Activated naive CD8-positive, alpha-beta T cell (primary cell): Measurements from ENCODE around the gene CDCA5.

Source experiments
- H3K27ac Mint-ChIP-seq: one replicate; pipeline ENCODE4 v1.8.0; 2021; ENCODE audit warnings: mixed read lengths
- H3K27me3 Mint-ChIP-seq: one replicate; pipeline ENCODE4 v1.8.0; 2021; ENCODE audit warnings: mixed read lengths
- H3K36me3 Mint-ChIP-seq: one replicate; pipeline ENCODE4 v1.8.0; 2021; ENCODE audit warnings: mixed read lengths
- H3K4me1 Mint-ChIP-seq: one replicate; pipeline ENCODE4 v1.8.0; 2021; ENCODE audit warnings: low read depth, mixed read lengths
- H3K4me3 Mint-ChIP-seq: one replicate; pipeline ENCODE4 v1.8.0; 2021; ENCODE audit warnings: mild to moderate bottlenecking, mixed read lengths
- H3K9me3 Mint-ChIP-seq: one replicate; pipeline ENCODE4 v1.8.0; 2021; ENCODE audit warnings: low read depth, mixed read lengths

The CDCA5 gene

GRCh38 chr11:65100674-65101350 is 17.0 kb upstream of the CDCA5 start:
- no peak overlapping the region for H3K27ac Mint-ChIP-seq
- H3K4me3 Mint-ChIP-seq = no peak overlapping the region
- no peaks in the 10 kb centered on the region for H3K9me3 Mint-ChIP-seq
- peaks cover 21% of the 10 kb centered on the region for H3K4me1 Mint-ChIP-seq
- H3K27me3 Mint-ChIP-seq = no peaks in the 10 kb centered on the region
- H3K36me3 Mint-ChIP-seq = peaks cover 2% of the 10 kb centered on the region

DNA sequence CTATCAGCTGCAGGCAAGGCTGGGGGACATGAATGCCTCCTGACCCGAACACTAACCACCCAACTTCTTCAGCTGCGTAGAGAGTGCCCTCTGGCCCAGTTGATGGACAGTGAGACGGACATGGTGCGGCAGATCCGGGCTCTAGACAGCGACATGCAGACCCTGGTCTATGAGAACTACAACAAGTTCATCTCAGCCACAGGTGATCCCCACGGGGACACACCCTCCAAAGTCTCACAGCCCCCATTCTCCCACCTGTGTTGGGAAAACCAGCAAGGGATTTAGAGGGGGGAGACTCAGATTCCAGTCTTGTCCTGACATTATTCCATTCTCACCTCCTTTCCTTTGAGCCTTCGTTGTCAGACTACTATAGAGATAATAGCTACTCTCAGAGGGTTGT is 13.1 kb upstream of the CDCA5 start:
- peaks cover 2% of the 10 kb centered on the region for H3K36me3 Mint-ChIP-seq

GRCh38 chr11:65095974-65096806 is 12.3 kb upstream of the CDCA5 start, which contains the start of gene VPS51:
Gene VPS51 (plus strand): TSS chr11:65096214. CDS start chr11:65096251, 37 bp downstream.
- Mint-ChIP-seq H3K4me1 (peaks cover 16% of the 10 kb centered on the region), H3K27ac (peak within 1 kb of the TSS; percentile 95), H3K27me3 (no peaks in the 10 kb centered on the region), H3K36me3 (peaks cover 2% of the 10 kb centered on the region), H3K4me3 (peak within 1 kb of the TSS; percentile 93), H3K9me3 (no peaks in the 10 kb centered on the region)

More for the DNA sequence above, 13.1 kb upstream of the CDCA5 start:
- H3K9me3 Mint-ChIP-seq = no peaks in the 10 kb centered on the region
- no peak overlapping the region for H3K27ac Mint-ChIP-seq
- H3K4me1 Mint-ChIP-seq = peaks cover 16% of the 10 kb centered on the region
- no peaks in the 10 kb centered on the region for H3K27me3 Mint-ChIP-seq
- H3K4me3 Mint-ChIP-seq = peak overlapping the region; percentile 93

- H3K27ac Mint-ChIP-seq = peak overlapping the region; percentile 95
- H3K4me3 Mint-ChIP-seq = peak overlapping the region; percentile 93
- H3K36me3 Mint-ChIP-seq = peaks cover 2% of the 10 kb centered on the region
- H3K4me1 Mint-ChIP-seq = peaks cover 16% of the 10 kb centered on the region
- no peaks in the 10 kb centered on the region for H3K9me3 Mint-ChIP-seq
- H3K27me3 Mint-ChIP-seq = no peaks in the 10 kb centered on the region
These were observed 11.6 kb upstream of the CDCA5 start for GRCh38 chr11:65095427-65095826.

GRCh38 chr11:65090628-65091027 is 6.8 kb upstream of the CDCA5 start:
- no peak overlapping the region for H3K4me3 Mint-ChIP-seq
- peaks cover 2% of the 10 kb centered on the region for H3K36me3 Mint-ChIP-seq
- no peak overlapping the region for H3K27ac Mint-ChIP-seq
- no peaks in the 10 kb centered on the region for H3K27me3 Mint-ChIP-seq
- peaks cover 3% of the 10 kb centered on the region for H3K4me1 Mint-ChIP-seq
- H3K9me3 Mint-ChIP-seq = no peaks in the 10 kb centered on the region

- no peaks in the 10 kb centered on the region for H3K27me3 Mint-ChIP-seq
- H3K4me1 Mint-ChIP-seq = peaks cover 11% of the 10 kb centered on the region
- H3K36me3 Mint-ChIP-seq = peaks cover 2% of the 10 kb centered on the region
- no peak overlapping the region for H3K4me3 Mint-ChIP-seq
- H3K9me3 Mint-ChIP-seq = no peaks in the 10 kb centered on the region
- no peak overlapping the region for H3K27ac Mint-ChIP-seq
These were observed 5.8 kb upstream of the CDCA5 start for GRCh38 chr11:65089621-65090020.

- peaks cover 16% of the 10 kb centered on the region for H3K4me1 Mint-ChIP-seq
- no peak overlapping the region for H3K27ac Mint-ChIP-seq
- no peaks in the 10 kb centered on the region for H3K9me3 Mint-ChIP-seq
- no peak overlapping the region for H3K4me3 Mint-ChIP-seq
- peaks cover 2% of the 10 kb centered on the region for H3K36me3 Mint-ChIP-seq
- H3K27me3 Mint-ChIP-seq = no peaks in the 10 kb centered on the region
These were observed 4.0 kb upstream of the CDCA5 start for GRCh38 chr11:65087827-65088226.

DNA sequence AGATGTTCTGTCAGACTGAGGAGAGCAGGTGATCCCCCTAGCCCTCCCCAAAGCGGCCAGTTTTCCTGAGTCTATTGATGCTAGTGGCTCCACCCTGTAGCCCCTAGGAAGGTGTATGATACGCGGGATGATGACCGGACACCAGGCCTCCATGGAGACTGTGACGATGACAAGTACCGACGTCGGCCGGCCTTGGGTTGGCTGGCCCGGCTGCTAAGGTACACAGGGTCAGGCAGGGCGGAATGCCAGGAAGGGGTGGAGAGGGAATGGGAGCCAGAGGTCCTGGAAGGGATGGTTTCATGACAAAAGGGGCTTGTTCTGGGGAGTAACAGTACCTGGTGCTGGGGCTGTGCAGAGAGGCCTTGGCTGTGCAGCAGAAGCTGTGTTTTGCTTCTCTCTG is 3.4 kb upstream of the CDCA5 start:
- H3K9me3 Mint-ChIP-seq = no peaks in the 10 kb centered on the region
- no peak overlapping the region for H3K4me3 Mint-ChIP-seq
- no peaks in the 10 kb centered on the region for H3K27me3 Mint-ChIP-seq
- H3K4me1 Mint-ChIP-seq = peaks cover 16% of the 10 kb centered on the region
- H3K27ac Mint-ChIP-seq = no peak overlapping the region
- H3K36me3 Mint-ChIP-seq = peaks cover 2% of the 10 kb centered on the region

- no peak overlapping the region for H3K27ac Mint-ChIP-seq
- H3K4me3 Mint-ChIP-seq = no peak overlapping the region
- peaks cover 2% of the 10 kb centered on the region for H3K36me3 Mint-ChIP-seq
- peaks cover 16% of the 10 kb centered on the region for H3K4me1 Mint-ChIP-seq
- no peaks in the 10 kb centered on the region for H3K9me3 Mint-ChIP-seq
- H3K27me3 Mint-ChIP-seq = no peaks in the 10 kb centered on the region
These were observed 3.0 kb upstream of the CDCA5 start for GRCh38 chr11:65086809-65087208.

GRCh38 chr11:65085446-65085845 is 1.6 kb upstream of the CDCA5 start:
- no peaks in the 10 kb centered on the region for H3K9me3 Mint-ChIP-seq
- peaks cover 16% of the 10 kb centered on the region for H3K4me1 Mint-ChIP-seq
- H3K27ac Mint-ChIP-seq = peak overlapping the region; percentile 25
- H3K27me3 Mint-ChIP-seq = no peaks in the 10 kb centered on the region
- peak overlapping the region; percentile 94 for H3K4me3 Mint-ChIP-seq
- peaks cover 2% of the 10 kb centered on the region for H3K36me3 Mint-ChIP-seq

DNA sequence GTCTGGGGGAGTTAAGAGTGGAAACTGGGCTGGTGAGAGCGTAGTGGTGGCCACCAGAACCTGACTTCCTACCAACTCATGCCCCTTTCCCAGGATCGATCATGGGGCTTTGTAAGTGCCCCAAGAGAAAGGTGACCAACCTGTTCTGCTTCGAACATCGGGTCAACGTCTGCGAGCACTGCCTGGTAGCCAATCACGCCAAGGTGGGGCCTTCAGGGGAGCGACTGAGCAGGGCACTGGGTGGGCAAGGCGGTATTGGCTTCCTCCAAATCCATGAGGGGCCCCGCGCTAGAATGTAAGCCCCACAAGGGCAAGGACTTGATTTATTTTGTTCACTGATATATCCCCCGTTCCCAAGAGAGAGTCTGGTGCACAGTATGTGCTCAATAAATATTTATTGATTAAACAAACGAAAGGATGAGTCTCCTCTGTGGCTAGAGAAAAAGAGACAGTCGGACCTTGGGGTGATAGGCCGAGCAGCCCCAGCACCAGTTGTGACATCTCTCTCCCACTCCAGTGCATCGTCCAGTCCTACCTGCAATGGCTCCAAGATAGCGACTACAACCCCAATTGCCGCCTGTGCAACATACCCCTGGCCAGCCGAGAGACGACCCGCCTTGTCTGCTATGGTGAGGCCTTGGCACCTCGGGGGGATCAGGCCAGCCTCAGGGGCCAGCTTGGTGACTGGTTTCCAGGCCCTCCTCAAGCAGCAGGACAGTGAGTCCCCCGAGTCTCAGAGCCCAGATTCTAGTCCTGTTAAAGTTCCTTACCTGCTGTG is 947 bp upstream of the CDCA5 start:
- H3K4me1 Mint-ChIP-seq = peaks cover 16% of the 10 kb centered on the region
- H3K36me3 Mint-ChIP-seq = peaks cover 2% of the 10 kb centered on the region
- H3K27me3 Mint-ChIP-seq = no peaks in the 10 kb centered on the region
- H3K9me3 Mint-ChIP-seq = no peaks in the 10 kb centered on the region
- peak overlapping the region; percentile 94 for H3K4me3 Mint-ChIP-seq
- H3K27ac Mint-ChIP-seq = peak overlapping the region; percentile 94

DNA sequence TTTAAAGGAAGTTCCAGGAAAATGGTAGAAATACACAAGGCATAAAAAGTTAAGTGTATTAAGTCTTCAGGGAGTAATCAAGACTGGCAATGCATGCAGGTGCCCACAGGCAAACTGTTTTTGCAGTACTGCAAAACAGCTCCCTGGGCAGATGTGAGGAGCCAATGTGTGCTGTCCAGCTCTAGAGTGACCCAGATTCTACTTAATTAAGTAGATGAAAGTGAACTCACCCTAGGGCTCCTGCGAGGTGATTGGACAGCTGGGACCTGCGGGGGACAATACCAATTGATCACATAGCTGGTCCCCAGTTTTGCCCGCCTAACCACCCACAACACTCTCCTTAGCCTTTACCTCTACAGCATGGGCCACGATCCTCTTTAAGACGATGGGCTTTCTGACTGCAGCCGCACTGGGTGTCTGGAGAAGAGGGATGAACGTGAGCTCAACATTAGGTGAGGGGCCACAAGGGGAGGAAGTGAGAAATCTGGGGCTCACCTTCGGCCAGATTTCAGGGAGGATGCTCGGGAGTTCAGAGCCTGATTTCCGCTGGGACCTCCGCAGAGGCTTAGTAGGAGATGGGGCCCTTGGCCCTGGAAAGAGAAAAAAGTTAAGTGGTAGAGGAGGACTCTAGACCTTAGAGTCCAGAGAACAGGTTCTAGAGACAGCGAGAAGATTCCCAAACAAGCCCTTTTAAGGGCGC is 556 bp downstream of the CDCA5 start:
- H3K27ac Mint-ChIP-seq = peak overlapping the region; percentile 94

GRCh38 chr11:65078786-65079342 is 5.0 kb downstream of the CDCA5 start:
- Mint-ChIP-seq H3K27ac (no peak overlapping the region), H3K9me3 (no peaks in the 10 kb centered on the region), H3K4me1 (peaks cover 11% of the 10 kb centered on the region), H3K4me3 (no peak overlapping the region), H3K36me3 (no peaks in the 10 kb centered on the region), H3K27me3 (no peaks in the 10 kb centered on the region)

More for the DNA sequence above, 556 bp downstream of the CDCA5 start:
- Mint-ChIP-seq H3K4me3 (peak overlapping the region; percentile 94), H3K9me3 (no peaks in the 10 kb centered on the region), H3K27me3 (no peaks in the 10 kb centered on the region), H3K4me1 (peaks cover 20% of the 10 kb centered on the region), H3K36me3 (peaks cover 2% of the 10 kb centered on the region)

- Mint-ChIP-seq H3K27me3 (no peaks in the 10 kb centered on the region), H3K27ac (no peak overlapping the region), H3K4me1 (peaks cover 8% of the 10 kb centered on the region), H3K9me3 (no peaks in the 10 kb centered on the region), H3K36me3 (no peaks in the 10 kb centered on the region), H3K4me3 (no peak overlapping the region)
These were observed 5.7 kb downstream of the CDCA5 start for GRCh38 chr11:65078151-65078550.
